Kidney capillary endothelial cell (primary cell): ENCODE measurements around the gene YRDC.

ENCODE experiments used
- DNase-seq: peaks from one replicate; pipeline ENCODE4 v3.0.0-alpha.2; 2018; ENCODE audit warnings: low spot score

Gene YRDC

GRCh38 chr1:37765916-37766664 lies 41.9 kb downstream of the YRDC start:
- no peak for DNase-seq

- no peak for DNase-seq
These were observed 43.0 kb downstream of the YRDC start, which contains the start of gene EPHA10 for GRCh38 chr1:37764888-37765441. Gene EPHA10, minus strand, starts transcription at chr1:37765120. Its CDS starts 54 bp downstream, at chr1:37765066.

GRCh38 chr1:37764414-37764825 lies 43.6 kb downstream of the YRDC start:
- DNase-seq = peak; percentile 51

- DNase-seq = no peak
These were observed 44.1 kb downstream of the YRDC start for GRCh38 chr1:37763791-37764413.

GRCh38 chr1:37762516-37762915 lies 45.5 kb downstream of the YRDC start:
- no peak for DNase-seq

GRCh38 chr1:37761416-37762095 lies 46.5 kb downstream of the YRDC start:
- DNase-seq = no peak

GRCh38 chr1:37759451-37759850 lies 48.6 kb downstream of the YRDC start:
- no peak for DNase-seq

- DNase-seq = no peak
These were observed 52.0 kb downstream of the YRDC start for GRCh38 chr1:37755951-37756560.

GRCh38 chr1:37755290-37755689 lies 52.7 kb downstream of the YRDC start:
- no peak for DNase-seq

GRCh38 chr1:37753473-37754321 lies 54.3 kb downstream of the YRDC start:
- DNase-seq = no peak
